ENCODE results near the gene PDGFA.
A peak's percentile ranks its signal among the peaks of the same experiment; 100 is the strongest.
"Not testable (repeated sequence)": the region's sequence is repeated elsewhere in the genome, so short reads cannot be mapped to it uniquely, and the experiment has no call there.

PDGFA gene

GRCh38 chr7:551615-551970 is 31.9 kb upstream of the PDGFA start:
- DNase-seq = not testable (repeated sequence)

- no peak for DNase-seq
Measured at GRCh38 chr7:550881-551614, 31.4 kb upstream of the PDGFA start.

GRCh38 chr7:549891-550625 is 30.4 kb upstream of the PDGFA start:
- DNase-seq = no peak

GRCh38 chr7:549066-549890 is 29.6 kb upstream of the PDGFA start:
- no peak for DNase-seq

GRCh38 chr7:548401-548800 is 28.8 kb upstream of the PDGFA start:
- DNase-seq = no peak

- DNase-seq = no peak
Measured at GRCh38 chr7:545470-545869, 25.8 kb upstream of the PDGFA start.

GRCh38 chr7:544338-545221 is 24.9 kb upstream of the PDGFA start:
- no peak for DNase-seq

- DNase-seq = no peak
Measured at GRCh38 chr7:543501-544337, 24.1 kb upstream of the PDGFA start.

GRCh38 chr7:542713-543500 is 23.3 kb upstream of the PDGFA start:
- peak; percentile 89 for DNase-seq

- no peak for DNase-seq
Measured at GRCh38 chr7:542131-542712, 22.6 kb upstream of the PDGFA start.

GRCh38 chr7:541661-542060 is 22.0 kb upstream of the PDGFA start:
- DNase-seq = no peak

- no peak for DNase-seq
Measured at GRCh38 chr7:540997-541396, 21.4 kb upstream of the PDGFA start.

- no peak for DNase-seq
Measured at GRCh38 chr7:540579-540978, 20.9 kb upstream of the PDGFA start.

- peak; percentile 78 for DNase-seq
Measured at GRCh38 chr7:539731-540411, 20.2 kb upstream of the PDGFA start.

- DNase-seq = peak; percentile 35
Measured at GRCh38 chr7:538764-539685, 19.4 kb upstream of the PDGFA start.

GRCh38 chr7:537911-538634 is 18.4 kb upstream of the PDGFA start:
- peak; percentile 81 for DNase-seq

- DNase-seq = no peak
Measured at GRCh38 chr7:536231-536630, 16.6 kb upstream of the PDGFA start.

- no peak for DNase-seq
Measured at GRCh38 chr7:534959-535358, 15.3 kb upstream of the PDGFA start.

Measured in T1000 (cell line).